ENCODE measurements around the gene ALPI.

The ALPI gene

DNA sequence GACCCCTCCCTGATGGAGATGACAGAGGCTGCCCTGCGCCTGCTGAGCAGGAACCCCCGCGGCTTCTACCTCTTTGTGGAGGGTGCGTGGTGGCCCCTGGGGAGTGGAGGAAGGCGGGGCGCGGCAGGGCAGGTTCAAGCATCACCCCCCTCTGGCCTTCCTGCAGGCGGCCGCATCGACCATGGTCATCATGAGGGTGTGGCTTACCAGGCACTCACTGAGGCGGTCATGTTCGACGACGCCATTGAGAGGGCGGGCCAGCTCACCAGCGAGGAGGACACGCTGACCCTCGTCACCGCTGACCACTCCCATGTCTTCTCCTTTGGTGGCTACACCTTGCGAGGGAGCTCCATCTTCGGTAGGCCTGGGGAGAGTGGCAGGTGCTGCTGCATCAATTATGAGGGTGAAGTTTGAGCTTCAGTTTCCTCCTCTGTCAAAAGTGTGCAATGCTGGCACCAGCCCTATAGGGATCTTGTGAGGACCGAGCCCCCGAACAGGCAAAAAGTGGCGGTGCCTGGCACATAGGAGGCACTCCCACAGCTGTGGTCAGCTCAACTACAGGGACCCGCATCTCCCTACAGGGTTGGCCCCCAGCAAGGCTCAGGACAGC, 2.2 kb downstream of the ALPI start:
- no peak overlapping the region for H3K4me3 ChIP-seq (ENCODE audit: low read length)
- no peak for DNase-seq (ENCODE audit: low read depth)
- H3K27me3 ChIP-seq (replicated peaks; ENCODE audit: control insufficient read depth, insufficient read depth, low read length) = peaks cover 58% of the 10 kb centered on the region
- no peaks in the 10 kb centered on the region for H3K36me3 ChIP-seq (ENCODE audit: control insufficient read depth, insufficient read depth, low read length, severe bottlenecking)
- no peaks in the 10 kb centered on the region for H3K9me3 ChIP-seq (ENCODE audit: control insufficient read depth, low read length)
- no peak overlapping the region for H3K9ac ChIP-seq (ENCODE audit: low read length)
- no peaks in the 10 kb centered on the region for H3K4me1 ChIP-seq (ENCODE audit: control insufficient read depth, insufficient read depth, low read length)

GRCh38 chr2:232458661-232459418, 2.9 kb downstream of the ALPI start:
- Histone ChIP-seq H3K4me1 (ENCODE audit: control insufficient read depth, insufficient read depth, low read length) (no peaks in the 10 kb centered on the region), H3K36me3 (ENCODE audit: control insufficient read depth, insufficient read depth, low read length, severe bottlenecking) (no peaks in the 10 kb centered on the region), H3K9me3 (ENCODE audit: control insufficient read depth, low read length) (no peaks in the 10 kb centered on the region), H3K27me3 (replicated peaks; ENCODE audit: control insufficient read depth, insufficient read depth, low read length) (peaks cover 64% of the 10 kb centered on the region), H3K4me3 (ENCODE audit: low read length) (no peak overlapping the region), H3K9ac (ENCODE audit: low read length) (no peak overlapping the region)
- no peak for DNase-seq (ENCODE audit: low read depth)

- H3K36me3 ChIP-seq (ENCODE audit: control insufficient read depth, insufficient read depth, low read length, severe bottlenecking) = no peaks in the 10 kb centered on the region
- H3K27me3 ChIP-seq (replicated peaks; ENCODE audit: control insufficient read depth, insufficient read depth, low read length) = peaks cover 69% of the 10 kb centered on the region
- no peak for DNase-seq (ENCODE audit: low read depth)
- no peaks in the 10 kb centered on the region for H3K9me3 ChIP-seq (ENCODE audit: control insufficient read depth, low read length)
- H3K4me1 ChIP-seq (ENCODE audit: control insufficient read depth, insufficient read depth, low read length) = no peaks in the 10 kb centered on the region
- no peak overlapping the region for H3K4me3 ChIP-seq (ENCODE audit: low read length)
- H3K9ac ChIP-seq (ENCODE audit: low read length) = no peak overlapping the region
These were observed 3.6 kb downstream of the ALPI start for GRCh38 chr2:232459419-232460035.

DNA sequence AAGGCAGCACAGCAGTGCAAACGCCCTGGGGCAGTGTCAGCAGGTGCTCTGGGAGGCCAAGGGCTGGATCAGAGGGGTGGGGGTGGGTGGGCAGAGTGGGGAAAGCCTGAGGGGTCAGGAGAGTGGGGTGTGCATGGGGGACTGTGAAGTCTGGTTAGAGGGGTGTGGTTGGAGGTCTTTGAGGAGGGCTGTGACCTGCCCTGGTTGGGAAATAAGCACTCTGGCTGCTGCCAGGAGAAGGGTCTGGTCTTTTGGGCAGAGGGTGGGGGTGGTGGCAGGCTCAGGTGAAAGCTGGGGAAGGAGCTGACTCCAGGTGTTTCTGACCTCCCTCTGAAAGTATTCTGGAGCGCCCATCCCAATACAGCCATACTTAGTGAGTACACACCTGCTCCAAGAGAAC, 4.2 kb downstream of the ALPI start:
- Histone ChIP-seq H3K4me3 (ENCODE audit: low read length) (no peak overlapping the region), H3K4me1 (ENCODE audit: control insufficient read depth, insufficient read depth, low read length) (no peaks in the 10 kb centered on the region), H3K9ac (ENCODE audit: low read length) (no peak overlapping the region), H3K27me3 (replicated peaks; ENCODE audit: control insufficient read depth, insufficient read depth, low read length) (peaks cover 65% of the 10 kb centered on the region), H3K36me3 (ENCODE audit: control insufficient read depth, insufficient read depth, low read length, severe bottlenecking) (no peaks in the 10 kb centered on the region), H3K9me3 (ENCODE audit: control insufficient read depth, low read length) (no peaks in the 10 kb centered on the region)
- DNase-seq (ENCODE audit: low read depth) = no peak

DNA sequence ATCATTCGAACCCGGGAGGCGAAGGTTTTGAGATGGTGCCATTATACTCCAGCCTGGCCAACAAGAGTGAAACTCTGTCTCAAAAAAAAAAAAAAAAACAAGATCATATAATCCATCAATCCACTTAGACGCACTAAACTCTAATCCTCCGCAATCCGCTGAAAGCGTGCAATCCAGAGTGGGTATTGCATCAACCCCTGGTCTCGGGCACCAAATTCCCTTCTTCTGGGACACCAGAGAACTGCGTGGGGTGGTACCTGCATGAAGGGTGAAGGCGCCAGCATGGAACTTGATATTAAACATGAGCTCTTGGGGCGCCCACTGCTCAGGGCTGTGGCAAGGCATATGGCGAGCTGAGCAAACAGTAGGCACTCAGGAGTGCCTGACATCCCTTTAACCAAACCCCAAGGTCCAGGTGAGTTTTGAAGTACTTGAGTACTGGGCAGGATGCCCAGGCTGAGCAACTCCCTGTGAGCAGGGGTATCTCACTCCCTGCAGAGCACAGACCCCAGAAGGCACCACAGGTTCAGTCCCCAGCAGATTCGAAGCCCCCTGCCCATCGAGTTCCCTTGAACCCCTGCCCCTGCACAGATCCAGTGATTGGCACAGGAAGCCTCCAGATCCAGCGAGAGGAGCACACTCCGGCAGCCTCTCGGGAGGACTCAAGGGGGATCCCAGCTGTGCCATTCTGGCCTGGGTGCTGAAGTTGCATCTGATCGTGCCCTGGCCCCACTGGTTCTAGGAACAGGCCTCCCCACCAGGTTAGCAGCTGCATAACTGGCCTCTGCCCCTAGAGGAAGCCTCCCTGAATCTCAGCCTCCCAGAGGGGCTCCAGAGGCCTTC, 8.0 kb downstream of the ALPI start:
- Histone ChIP-seq H3K36me3 (ENCODE audit: control insufficient read depth, insufficient read depth, low read length, severe bottlenecking) (no peaks in the 10 kb centered on the region), H3K4me3 (ENCODE audit: low read length) (no peak overlapping the region), H3K27me3 (replicated peaks; ENCODE audit: control insufficient read depth, insufficient read depth, low read length) (peaks cover 44% of the 10 kb centered on the region), H3K9me3 (ENCODE audit: control insufficient read depth, low read length) (no peaks in the 10 kb centered on the region), H3K4me1 (ENCODE audit: control insufficient read depth, insufficient read depth, low read length) (no peaks in the 10 kb centered on the region), H3K9ac (ENCODE audit: low read length) (no peak overlapping the region)
- no peak for DNase-seq (ENCODE audit: low read depth)

DNA sequence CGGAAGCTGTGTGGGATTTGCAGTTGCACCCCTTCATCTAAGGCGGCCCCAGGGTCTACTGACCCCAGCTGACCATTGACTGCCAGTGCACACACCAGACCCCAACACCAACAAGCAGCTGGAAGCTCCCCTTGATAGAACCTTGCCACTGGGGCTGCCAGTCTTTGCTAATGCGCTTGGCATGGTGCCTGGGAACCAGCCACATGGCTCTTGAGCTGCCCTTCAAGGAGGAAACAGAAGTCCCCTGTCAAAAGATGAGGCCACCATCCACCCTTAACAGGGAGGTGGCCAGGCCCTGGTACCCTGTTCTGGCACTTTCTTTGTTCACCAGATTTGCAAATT, 8.6 kb downstream of the ALPI start:
- no peaks in the 10 kb centered on the region for H3K4me1 ChIP-seq (ENCODE audit: control insufficient read depth, insufficient read depth, low read length)
- no peak for DNase-seq (ENCODE audit: low read depth)
- H3K27me3 ChIP-seq (replicated peaks; ENCODE audit: control insufficient read depth, insufficient read depth, low read length) = peaks cover 38% of the 10 kb centered on the region

GRCh38 chr2:232465061-232465460, 9.1 kb downstream of the ALPI start:
- no peaks in the 10 kb centered on the region for H3K4me1 ChIP-seq (ENCODE audit: control insufficient read depth, insufficient read depth, low read length)
- H3K4me3 ChIP-seq (ENCODE audit: low read length) = no peak overlapping the region
- H3K27me3 ChIP-seq (replicated peaks; ENCODE audit: control insufficient read depth, insufficient read depth, low read length) = peaks cover 35% of the 10 kb centered on the region
- no peak for DNase-seq (ENCODE audit: low read depth)
- H3K9ac ChIP-seq (ENCODE audit: low read length) = no peak overlapping the region
- no peaks in the 10 kb centered on the region for H3K9me3 ChIP-seq (ENCODE audit: control insufficient read depth, low read length)
- no peaks in the 10 kb centered on the region for H3K36me3 ChIP-seq (ENCODE audit: control insufficient read depth, insufficient read depth, low read length, severe bottlenecking)

More for the DNA sequence above, 8.6 kb downstream of the ALPI start:
- Histone ChIP-seq H3K9ac (ENCODE audit: low read length) (no peak overlapping the region), H3K9me3 (ENCODE audit: control insufficient read depth, low read length) (no peaks in the 10 kb centered on the region), H3K4me3 (ENCODE audit: low read length) (no peak overlapping the region), H3K36me3 (ENCODE audit: control insufficient read depth, insufficient read depth, low read length, severe bottlenecking) (no peaks in the 10 kb centered on the region)

GRCh38 chr2:232466221-232466620, 10.3 kb downstream of the ALPI start:
- Histone ChIP-seq H3K36me3 (ENCODE audit: control insufficient read depth, insufficient read depth, low read length, severe bottlenecking) (no peaks in the 10 kb centered on the region), H3K4me3 (ENCODE audit: low read length) (no peak overlapping the region), H3K27me3 (replicated peaks; ENCODE audit: control insufficient read depth, insufficient read depth, low read length) (peaks cover 39% of the 10 kb centered on the region), H3K4me1 (ENCODE audit: control insufficient read depth, insufficient read depth, low read length) (no peaks in the 10 kb centered on the region), H3K9ac (ENCODE audit: low read length) (no peak overlapping the region), H3K9me3 (ENCODE audit: control insufficient read depth, low read length) (no peaks in the 10 kb centered on the region)
- DNase-seq (ENCODE audit: low read depth) = no peak

- H3K27me3 ChIP-seq (replicated peaks; ENCODE audit: control insufficient read depth, insufficient read depth, low read length) = peaks cover 65% of the 10 kb centered on the region
- H3K4me1 ChIP-seq (ENCODE audit: control insufficient read depth, insufficient read depth, low read length) = no peaks in the 10 kb centered on the region
- H3K9me3 ChIP-seq (ENCODE audit: control insufficient read depth, low read length) = peaks cover 16% of the 10 kb centered on the region
- H3K36me3 ChIP-seq (ENCODE audit: control insufficient read depth, insufficient read depth, low read length, severe bottlenecking) = no peaks in the 10 kb centered on the region
- H3K9ac ChIP-seq (ENCODE audit: low read length) = no peak overlapping the region
- no peak for DNase-seq (ENCODE audit: low read depth)
- no peak overlapping the region for H3K4me3 ChIP-seq (ENCODE audit: low read length)
These were observed 17.5 kb downstream of the ALPI start for GRCh38 chr2:232473467-232473890.

- no peak for DNase-seq (ENCODE audit: low read depth)
- Histone ChIP-seq H3K27me3 (replicated peaks; ENCODE audit: control insufficient read depth, insufficient read depth, low read length) (peaks cover 71% of the 10 kb centered on the region), H3K9ac (ENCODE audit: low read length) (no peak overlapping the region)
These were observed 20.1 kb downstream of the ALPI start for GRCh38 chr2:232476045-232476444.

DNA sequence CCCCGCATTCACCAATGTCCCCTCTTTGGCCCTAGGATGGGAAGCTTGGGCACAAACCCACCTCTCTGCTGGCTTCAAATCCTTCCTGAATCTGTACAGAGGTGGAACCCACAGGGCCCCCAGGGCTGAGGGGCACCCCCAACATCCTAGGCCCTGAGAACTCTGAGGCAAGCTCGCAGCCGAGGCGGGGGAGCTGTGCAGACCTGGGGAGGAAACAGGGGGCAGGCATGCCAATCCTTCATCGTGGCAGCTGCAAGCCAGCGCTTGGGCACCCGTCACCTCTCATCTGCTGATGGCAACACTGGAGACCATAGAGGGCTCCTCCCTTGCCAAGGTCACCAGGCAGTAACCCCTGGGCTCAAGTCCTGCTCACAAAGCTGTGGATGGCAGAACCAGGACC, 20.8 kb downstream of the ALPI start:
- Histone ChIP-seq H3K9ac (ENCODE audit: low read length) (no peak overlapping the region), H3K4me3 (ENCODE audit: low read length) (no peak overlapping the region), H3K9me3 (ENCODE audit: control insufficient read depth, low read length) (peaks cover 11% of the 10 kb centered on the region), H3K4me1 (ENCODE audit: control insufficient read depth, insufficient read depth, low read length) (no peaks in the 10 kb centered on the region), H3K36me3 (ENCODE audit: control insufficient read depth, insufficient read depth, low read length, severe bottlenecking) (no peaks in the 10 kb centered on the region), H3K27me3 (replicated peaks; ENCODE audit: control insufficient read depth, insufficient read depth, low read length) (peaks cover 70% of the 10 kb centered on the region)
- DNase-seq (ENCODE audit: low read depth) = no peak

More at GRCh38 chr2:232476045-232476444, 20.1 kb downstream of the ALPI start:
- Histone ChIP-seq H3K36me3 (ENCODE audit: control insufficient read depth, insufficient read depth, low read length, severe bottlenecking) (no peaks in the 10 kb centered on the region), H3K4me1 (ENCODE audit: control insufficient read depth, insufficient read depth, low read length) (no peaks in the 10 kb centered on the region), H3K4me3 (ENCODE audit: low read length) (no peak overlapping the region), H3K9me3 (ENCODE audit: control insufficient read depth, low read length) (peaks cover 16% of the 10 kb centered on the region)
